SJSA1 (cell line): ENCODE results near the gene SOX9. TPM values are rescaled to one million over a fixed set of nuclear protein-coding genes. Genes with fewer than 3 reads are reported as not detected.
A peak's percentile ranks its signal among the peaks of the same experiment; 100 is the strongest.
"Not testable (repeated sequence)": the region's sequence is repeated elsewhere in the genome, so short reads cannot be mapped to it uniquely, and the experiment has no call there.

ENCODE experiments used
- DNase-seq, 2 experiments: peaks; one replicate each; pipeline ENCODE4 v3.0.0-alpha.2; 2015 to 2020; ENCODE audit warnings: low spot score in 2 of 2, low read depth in 1 of 2
- H3K27ac ChIP-seq: fragments of 250-450 bp; sonication (Bioruptor Pico); 2 replicates; pipeline ENCODE4 v1.5.1; 2020; ENCODE audit warnings: mild to moderate bottlenecking, moderate library complexity
- H3K27me3 ChIP-seq: fragments of 250-450 bp; sonication (Bioruptor Pico); replicated peaks from 2 replicates; pipeline ENCODE4 v1.5.1; 2020; ENCODE audit warnings: mild to moderate bottlenecking, moderate library complexity
- H3K36me3 ChIP-seq: fragments of 250-450 bp; sonication (Bioruptor Pico); 2 replicates; pipeline ENCODE4 v1.5.1; 2020; ENCODE audit warnings: mild to moderate bottlenecking
- H3K4me1 ChIP-seq: fragments of 250-450 bp; sonication (Bioruptor Pico); replicated peaks from 2 replicates; pipeline ENCODE4 v1.6.1; 2021; ENCODE audit warnings: mild to moderate bottlenecking
- H3K4me3 ChIP-seq: fragments of 250-450 bp; sonication (Bioruptor Pico); 2 replicates; pipeline ENCODE4 v1.5.1; 2020; ENCODE audit warnings: mild to moderate bottlenecking
- H3K9me3 ChIP-seq: fragments of 250-450 bp; sonication (Bioruptor Pico); replicated peaks from 2 replicates; pipeline ENCODE4 v1.5.1; 2020; ENCODE audit warnings: mild to moderate bottlenecking
- total RNA-seq: library from RNA; depleted of rRNA; stranded (reverse); fragments of >200 nt; shearing (Covaris generic); gene quantifications from 2 replicates; pipeline ENCODE4 v1.2.3, GENCODE V29; 2014

SOX9 gene
- total RNA-seq, 1 experiment from 2014 or later, result 2.9 TPM

- no peak overlapping the region for H3K4me3 ChIP-seq
- H3K4me1 ChIP-seq, result peaks cover 18% of the 10 kb centered on the region
- no peaks in the 10 kb centered on the region for H3K36me3 ChIP-seq
- H3K9me3 ChIP-seq, result 0 out of 2 replicates have a peak, but pooled peaks cover 5% of the 10 kb centered on the region
- H3K27me3 ChIP-seq, result no peaks in the 10 kb centered on the region
- DNase-seq, result peak in 1 of 2 experiments; percentile 35
- peak overlapping the region; percentile 14; the same call in 1 of the 2 replicates for H3K27ac ChIP-seq
Measured at GRCh38 chr17:72099919-72100318, 20.9 kb upstream of the SOX9 start.

- DNase-seq, result no peak
- peaks cover 18% of the 10 kb centered on the region for H3K4me1 ChIP-seq
- H3K27ac ChIP-seq, result no peak overlapping the region
- H3K9me3 ChIP-seq, result 0 out of 2 replicates have a peak, but pooled peaks cover 5% of the 10 kb centered on the region
- no peaks in the 10 kb centered on the region for H3K36me3 ChIP-seq
- H3K27me3 ChIP-seq, result no peaks in the 10 kb centered on the region
- H3K4me3 ChIP-seq, result no peak overlapping the region
Measured at GRCh38 chr17:72100470-72100869, 20.4 kb upstream of the SOX9 start.

- no peak overlapping the region for H3K27ac ChIP-seq
- H3K4me1 ChIP-seq, result peaks cover 18% of the 10 kb centered on the region
- H3K27me3 ChIP-seq, result no peaks in the 10 kb centered on the region
- DNase-seq, result no peak
- H3K4me3 ChIP-seq, result no peak overlapping the region
- 0 out of 2 replicates have a peak, but pooled peaks cover 5% of the 10 kb centered on the region for H3K9me3 ChIP-seq
- H3K36me3 ChIP-seq, result no peaks in the 10 kb centered on the region
Measured at GRCh38 chr17:72101526-72101925, 19.3 kb upstream of the SOX9 start.

GRCh38 chr17:72102366-72102765 is 18.5 kb upstream of the SOX9 start:
- Histone ChIP-seq H3K36me3 (no peaks in the 10 kb centered on the region), H3K4me1 (peaks cover 13% of the 10 kb centered on the region), H3K27ac (no peak overlapping the region), H3K27me3 (no peaks in the 10 kb centered on the region), H3K4me3 (no peak overlapping the region), H3K9me3 (0 out of 2 replicates have a peak, but pooled peaks cover 5% of the 10 kb centered on the region)
- no peak for DNase-seq

GRCh38 chr17:72104164-72104862 is 16.5 kb upstream of the SOX9 start:
- no peak overlapping the region for H3K4me3 ChIP-seq
- no peak overlapping the region for H3K27ac ChIP-seq
- no peak for DNase-seq
- peaks cover 9% of the 10 kb centered on the region for H3K4me1 ChIP-seq
- H3K9me3 ChIP-seq, result 0 out of 2 replicates have a peak, but pooled peaks cover 5% of the 10 kb centered on the region
- no peaks in the 10 kb centered on the region for H3K36me3 ChIP-seq
- H3K27me3 ChIP-seq, result no peaks in the 10 kb centered on the region

- no peak for DNase-seq
- no peak overlapping the region for H3K27ac ChIP-seq
- no peaks in the 10 kb centered on the region for H3K27me3 ChIP-seq
- 0 out of 2 replicates have a peak, but pooled peaks cover 2% of the 10 kb centered on the region for H3K9me3 ChIP-seq
- H3K4me1 ChIP-seq, result peaks cover 4% of the 10 kb centered on the region
- no peak overlapping the region for H3K4me3 ChIP-seq
- no peaks in the 10 kb centered on the region for H3K36me3 ChIP-seq
Measured at GRCh38 chr17:72104863-72105234, 16.0 kb upstream of the SOX9 start.

GRCh38 chr17:72107100-72107499 is 13.7 kb upstream of the SOX9 start:
- Histone ChIP-seq H3K27me3 (no peaks in the 10 kb centered on the region), H3K27ac (no peak overlapping the region), H3K4me3 (no peak overlapping the region), H3K4me1 (no peaks in the 10 kb centered on the region; the same call in 1 of the 2 replicates), H3K9me3 (no peaks in the 10 kb centered on the region), H3K36me3 (no peaks in the 10 kb centered on the region)
- no peak for DNase-seq

- Histone ChIP-seq H3K4me3 (no peak overlapping the region), H3K27me3 (no peaks in the 10 kb centered on the region), H3K36me3 (no peaks in the 10 kb centered on the region), H3K4me1 (no peaks in the 10 kb centered on the region; the same call in 1 of the 2 replicates), H3K27ac (no peak overlapping the region), H3K9me3 (no peaks in the 10 kb centered on the region)
- no peak for DNase-seq
Measured at GRCh38 chr17:72110231-72110941, 10.4 kb upstream of the SOX9 start.

GRCh38 chr17:72110942-72111318 is 9.9 kb upstream of the SOX9 start:
- Histone ChIP-seq H3K4me1 (no peaks in the 10 kb centered on the region; the same call in 1 of the 2 replicates), H3K27ac (no peak overlapping the region), H3K27me3 (no peaks in the 10 kb centered on the region), H3K36me3 (no peaks in the 10 kb centered on the region), H3K4me3 (no peak overlapping the region), H3K9me3 (no peaks in the 10 kb centered on the region)
- DNase-seq, result no peak

- Histone ChIP-seq H3K36me3 (no peaks in the 10 kb centered on the region), H3K4me1 (no peaks in the 10 kb centered on the region; the same call in 1 of the 2 replicates), H3K4me3 (no peak overlapping the region), H3K27me3 (no peaks in the 10 kb centered on the region), H3K9me3 (no peaks in the 10 kb centered on the region), H3K27ac (no peak overlapping the region)
- DNase-seq, result no peak
Measured at GRCh38 chr17:72111336-72111923, 9.4 kb upstream of the SOX9 start.

GRCh38 chr17:72111926-72112325 is 8.9 kb upstream of the SOX9 start:
- H3K4me1 ChIP-seq, H3K27ac ChIP-seq: not testable (repeated sequence)

GRCh38 chr17:72113751-72114150 is 7.1 kb upstream of the SOX9 start:
- Histone ChIP-seq H3K4me1 (no peaks in the 10 kb centered on the region; the same call in 1 of the 2 replicates), H3K27me3 (no peaks in the 10 kb centered on the region), H3K36me3 (no peaks in the 10 kb centered on the region), H3K9me3 (no peaks in the 10 kb centered on the region), H3K4me3 (no peak overlapping the region), H3K27ac (no peak overlapping the region)
- no peak for DNase-seq

More at GRCh38 chr17:72111926-72112325, 8.9 kb upstream of the SOX9 start:
- DNase-seq, H3K4me3 ChIP-seq, H3K9me3 ChIP-seq, H3K27me3 ChIP-seq, H3K36me3 ChIP-seq: not testable (repeated sequence)

GRCh38 chr17:72115781-72116525 is 4.9 kb upstream of the SOX9 start:
- DNase-seq, result no peak
- Histone ChIP-seq H3K36me3 (no peaks in the 10 kb centered on the region), H3K4me3 (no peak overlapping the region), H3K27ac (no peak overlapping the region), H3K9me3 (no peaks in the 10 kb centered on the region), H3K4me1 (peaks cover 6% of the 10 kb centered on the region), H3K27me3 (0 out of 2 replicates have a peak, but pooled peaks cover 4% of the 10 kb centered on the region)
